Measurements from ENCODE around the gene MNAT1. TPM values are rescaled to one million over a fixed set of nuclear protein-coding genes. Genes with fewer than 3 reads are reported as not detected.

MNAT1 gene
- total and polyA plus RNA-seq, 9 of the 15 experiments (the other 6 are each of a cell fraction or from before 2014, with no cell fraction given): 37.8 to 83.3 (median 60.4) TPM

- peak; percentile 57; the same call in 1 of the 2 replicates for TF ChIP-seq DPF2 (IDR thresholded peaks at IDR 0.05)
- TF ChIP-seq PRMT5 (CRISPR knock-in tag; IDR thresholded peaks at IDR 0.05): no peak
- peak; percentile 53; the same call in 1 of the 2 replicates for TF ChIP-seq TEAD4 (IDR thresholded peaks at IDR 0.05; ENCODE audit: low read length)
- no peak for TF ChIP-seq TEAD4 (CRISPR knock-in tag; IDR thresholded peaks at IDR 0.05; ENCODE audit: borderline replicate concordance)
Observed at GRCh38 chr14:60933920-60934655, 199.5 kb downstream of the MNAT1 start (continued).

DNA sequence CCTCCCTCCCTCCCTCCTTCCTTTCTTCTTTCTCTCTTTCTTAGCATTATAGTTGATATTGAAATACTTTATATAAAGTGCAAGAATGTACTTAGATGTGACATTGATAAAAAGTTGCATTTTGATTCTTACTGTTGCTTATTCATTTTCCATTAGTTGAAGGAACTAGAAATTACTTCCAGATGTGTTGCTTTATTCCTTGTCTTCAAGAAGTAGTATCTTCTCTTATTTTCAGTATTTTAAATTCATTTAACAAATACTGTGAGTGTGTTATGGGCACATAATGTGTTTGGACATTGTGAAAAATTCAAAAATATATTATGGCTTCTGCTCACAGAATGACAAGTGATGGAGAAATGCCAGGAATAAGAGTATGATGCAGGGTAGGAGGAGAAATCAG lies 200.8 kb downstream of the MNAT1 start:
- Histone ChIP-seq H3K9me3 (replicated peaks; ENCODE audit: control insufficient read depth, insufficient read depth, low read depth, low read length) (peaks cover 5% of the 10 kb centered on the region), H3K9me1 (ENCODE audit: control insufficient read depth, insufficient read depth, low read length) (no peaks in the 10 kb centered on the region), H3K4me3 (no peak overlapping the region), H4K20me1 (replicated peaks; ENCODE audit: control insufficient read depth, insufficient read depth, low read length) (no peaks in the 10 kb centered on the region), H3K27ac (ENCODE audit: extremely low read depth, low read depth, low read length) (no peak overlapping the region), H3K79me2 (ENCODE audit: control insufficient read depth, insufficient read depth, low read length) (no peaks in the 10 kb centered on the region), H3K27me3 (ENCODE audit: control insufficient read depth in 2 of 2, insufficient read depth in 2 of 2, low read length in 2 of 2) (no peaks in the 10 kb centered on the region), H3K9ac (ENCODE audit: insufficient read depth in 1 of 2, low read depth in 2 of 2, low read length in 2 of 2) (no peak overlapping the region), H3K36me3 (ENCODE audit: control insufficient read depth, insufficient read depth, low read length) (no peaks in the 10 kb centered on the region), H2AFZ (ENCODE audit: low read depth, low read length) (no peak overlapping the region), H3K4me2 (ENCODE audit: insufficient read depth, low read length) (no peak overlapping the region), H3K4me1 (replicated peaks in 1 of 2; ENCODE audit: control insufficient read depth in 2 of 2, insufficient read depth in 2 of 2, low read length in 2 of 2) (peaks cover 0 to 6% of the 10 kb centered on the region in 2 experiments; a peak in 2 of 5 replicates)
- ChIA-PET CTCF (ENCODE audit: low intra/inter-chr PET ratio) (no interaction called here), POLR2A (no interaction called here)
- ATAC-seq: no peak
- DNase-seq (ENCODE audit: extremely low read depth in 1 of 4, low spot score in 3 of 4): no peak
- intact Hi-C loops (cut with micrococcal nuclease) (no loop called here), in situ Hi-C loops (cut with MboI) (no loop called here)
- FAIRE-seq: no peak
- BruUV-seq (replicated peaks): no TSS peak
- TF ChIP-seq, protein P1, sequence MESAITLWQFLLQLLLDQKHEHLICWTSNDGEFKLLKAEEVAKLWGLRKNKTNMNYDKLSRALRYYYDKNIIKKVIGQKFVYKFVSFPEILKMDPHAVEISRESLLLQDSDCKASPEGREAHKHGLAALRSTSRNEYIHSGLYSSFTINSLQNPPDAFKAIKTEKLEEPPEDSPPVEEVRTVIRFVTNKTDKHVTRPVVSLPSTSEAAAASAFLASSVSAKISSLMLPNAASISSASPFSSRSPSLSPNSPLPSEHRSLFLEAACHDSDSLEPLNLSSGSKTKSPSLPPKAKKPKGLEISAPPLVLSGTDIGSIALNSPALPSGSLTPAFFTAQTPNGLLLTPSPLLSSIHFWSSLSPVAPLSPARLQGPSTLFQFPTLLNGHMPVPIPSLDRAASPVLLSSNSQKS (CRISPR knock-in tag; IDR thresholded peaks at IDR 0.05): no peak
- no peak for TF ChIP-seq U2AF1 (optimal IDR thresholded peaks at IDR 0.05; ENCODE audit: low read depth, low read length)
- TF ChIP-seq, protein P2, sequence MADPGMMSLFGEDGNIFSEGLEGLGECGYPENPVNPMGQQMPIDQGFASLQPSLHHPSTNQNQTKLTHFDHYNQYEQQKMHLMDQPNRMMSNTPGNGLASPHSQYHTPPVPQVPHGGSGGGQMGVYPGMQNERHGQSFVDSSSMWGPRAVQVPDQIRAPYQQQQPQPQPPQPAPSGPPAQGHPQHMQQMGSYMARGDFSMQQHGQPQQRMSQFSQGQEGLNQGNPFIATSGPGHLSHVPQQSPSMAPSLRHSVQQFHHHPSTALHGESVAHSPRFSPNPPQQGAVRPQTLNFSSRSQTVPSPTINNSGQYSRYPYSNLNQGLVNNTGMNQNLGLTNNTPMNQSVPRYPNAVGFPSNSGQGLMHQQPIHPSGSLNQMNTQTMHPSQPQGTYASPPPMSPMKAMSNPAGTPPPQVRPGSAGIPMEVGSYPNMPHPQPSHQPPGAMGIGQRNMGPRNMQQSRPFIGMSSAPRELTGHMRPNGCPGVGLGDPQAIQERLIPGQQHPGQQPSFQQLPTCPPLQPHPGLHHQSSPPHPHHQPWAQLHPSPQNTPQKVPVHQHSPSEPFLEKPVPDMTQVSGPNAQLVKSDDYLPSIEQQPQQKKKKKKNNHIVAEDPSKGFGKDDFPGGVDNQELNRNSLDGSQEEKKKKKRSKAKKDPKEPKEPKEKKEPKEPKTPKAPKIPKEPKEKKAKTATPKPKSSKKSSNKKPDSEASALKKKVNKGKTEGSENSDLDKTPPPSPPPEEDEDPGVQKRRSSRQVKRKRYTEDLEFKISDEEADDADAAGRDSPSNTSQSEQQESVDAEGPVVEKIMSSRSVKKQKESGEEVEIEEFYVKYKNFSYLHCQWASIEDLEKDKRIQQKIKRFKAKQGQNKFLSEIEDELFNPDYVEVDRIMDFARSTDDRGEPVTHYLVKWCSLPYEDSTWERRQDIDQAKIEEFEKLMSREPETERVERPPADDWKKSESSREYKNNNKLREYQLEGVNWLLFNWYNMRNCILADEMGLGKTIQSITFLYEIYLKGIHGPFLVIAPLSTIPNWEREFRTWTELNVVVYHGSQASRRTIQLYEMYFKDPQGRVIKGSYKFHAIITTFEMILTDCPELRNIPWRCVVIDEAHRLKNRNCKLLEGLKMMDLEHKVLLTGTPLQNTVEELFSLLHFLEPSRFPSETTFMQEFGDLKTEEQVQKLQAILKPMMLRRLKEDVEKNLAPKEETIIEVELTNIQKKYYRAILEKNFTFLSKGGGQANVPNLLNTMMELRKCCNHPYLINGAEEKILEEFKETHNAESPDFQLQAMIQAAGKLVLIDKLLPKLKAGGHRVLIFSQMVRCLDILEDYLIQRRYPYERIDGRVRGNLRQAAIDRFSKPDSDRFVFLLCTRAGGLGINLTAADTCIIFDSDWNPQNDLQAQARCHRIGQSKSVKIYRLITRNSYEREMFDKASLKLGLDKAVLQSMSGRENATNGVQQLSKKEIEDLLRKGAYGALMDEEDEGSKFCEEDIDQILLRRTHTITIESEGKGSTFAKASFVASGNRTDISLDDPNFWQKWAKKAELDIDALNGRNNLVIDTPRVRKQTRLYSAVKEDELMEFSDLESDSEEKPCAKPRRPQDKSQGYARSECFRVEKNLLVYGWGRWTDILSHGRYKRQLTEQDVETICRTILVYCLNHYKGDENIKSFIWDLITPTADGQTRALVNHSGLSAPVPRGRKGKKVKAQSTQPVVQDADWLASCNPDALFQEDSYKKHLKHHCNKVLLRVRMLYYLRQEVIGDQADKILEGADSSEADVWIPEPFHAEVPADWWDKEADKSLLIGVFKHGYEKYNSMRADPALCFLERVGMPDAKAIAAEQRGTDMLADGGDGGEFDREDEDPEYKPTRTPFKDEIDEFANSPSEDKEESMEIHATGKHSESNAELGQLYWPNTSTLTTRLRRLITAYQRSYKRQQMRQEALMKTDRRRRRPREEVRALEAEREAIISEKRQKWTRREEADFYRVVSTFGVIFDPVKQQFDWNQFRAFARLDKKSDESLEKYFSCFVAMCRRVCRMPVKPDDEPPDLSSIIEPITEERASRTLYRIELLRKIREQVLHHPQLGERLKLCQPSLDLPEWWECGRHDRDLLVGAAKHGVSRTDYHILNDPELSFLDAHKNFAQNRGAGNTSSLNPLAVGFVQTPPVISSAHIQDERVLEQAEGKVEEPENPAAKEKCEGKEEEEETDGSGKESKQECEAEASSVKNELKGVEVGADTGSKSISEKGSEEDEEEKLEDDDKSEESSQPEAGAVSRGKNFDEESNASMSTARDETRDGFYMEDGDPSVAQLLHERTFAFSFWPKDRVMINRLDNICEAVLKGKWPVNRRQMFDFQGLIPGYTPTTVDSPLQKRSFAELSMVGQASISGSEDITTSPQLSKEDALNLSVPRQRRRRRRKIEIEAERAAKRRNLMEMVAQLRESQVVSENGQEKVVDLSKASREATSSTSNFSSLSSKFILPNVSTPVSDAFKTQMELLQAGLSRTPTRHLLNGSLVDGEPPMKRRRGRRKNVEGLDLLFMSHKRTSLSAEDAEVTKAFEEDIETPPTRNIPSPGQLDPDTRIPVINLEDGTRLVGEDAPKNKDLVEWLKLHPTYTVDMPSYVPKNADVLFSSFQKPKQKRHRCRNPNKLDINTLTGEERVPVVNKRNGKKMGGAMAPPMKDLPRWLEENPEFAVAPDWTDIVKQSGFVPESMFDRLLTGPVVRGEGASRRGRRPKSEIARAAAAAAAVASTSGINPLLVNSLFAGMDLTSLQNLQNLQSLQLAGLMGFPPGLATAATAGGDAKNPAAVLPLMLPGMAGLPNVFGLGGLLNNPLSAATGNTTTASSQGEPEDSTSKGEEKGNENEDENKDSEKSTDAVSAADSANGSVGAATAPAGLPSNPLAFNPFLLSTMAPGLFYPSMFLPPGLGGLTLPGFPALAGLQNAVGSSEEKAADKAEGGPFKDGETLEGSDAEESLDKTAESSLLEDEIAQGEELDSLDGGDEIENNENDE (IDR thresholded peaks at IDR 0.05; ENCODE audit: low read depth, low read length): no peak
- no peak for TF ChIP-seq ZSCAN29 (IDR thresholded peaks at IDR 0.05)
- no peak for TF ChIP-seq CCAR2 (IDR thresholded peaks at IDR 0.05; ENCODE audit: low read depth, low read length)
- no peak for TF ChIP-seq ZNF695 (CRISPR knock-in tag; IDR thresholded peaks at IDR 0.05)

Measured in K562 (cell line).